ENCODE measurements around the gene HOXB6.

DNA sequence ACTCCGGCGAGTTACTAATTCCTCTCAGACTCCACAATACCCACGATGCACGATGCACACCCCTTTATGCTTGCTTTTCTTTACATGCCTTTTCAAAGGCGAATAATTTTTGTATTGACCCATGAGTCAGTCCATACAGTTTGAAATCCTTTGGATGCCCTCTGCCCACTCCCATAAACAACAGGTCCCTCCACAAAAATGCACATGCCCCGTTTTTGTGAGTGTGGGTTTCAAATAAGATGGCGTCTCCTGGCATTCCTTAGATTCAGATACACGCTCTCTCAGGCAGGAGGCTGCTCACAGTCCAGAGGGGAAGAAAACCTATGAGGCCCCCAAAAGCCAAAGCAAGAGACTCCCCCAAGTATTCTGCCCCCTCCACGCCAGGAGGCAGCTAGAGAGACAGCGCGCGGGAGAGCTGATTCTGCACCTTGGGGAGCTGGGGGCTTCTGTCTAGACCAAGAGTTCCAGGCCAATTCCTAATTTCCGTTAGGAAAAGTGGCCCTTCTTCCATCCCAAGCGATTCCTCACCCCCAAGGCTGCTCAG, 40.9 kb upstream of the HOXB6 start:
- TF ChIP-seq POLR2A (IDR thresholded peaks at IDR 0.05), result no peak
- TF ChIP-seq CTCF (IDR thresholded peaks at IDR 0.05), result no peak

All from adrenal gland (tissue), 5 donors.